Measurements from ENCODE around the gene CCDC28A. TPM values are rescaled to one million over a fixed set of nuclear protein-coding genes. Genes with fewer than 3 reads are reported as not detected.

CCDC28A gene
- 8.6 and 9.1 TPM in 2 replicates for total RNA-seq

GRCh38 chr6:138773177-138774091 lies at the start of gene CCDC28A:
TSS of gene CCDC28A (plus strand) at chr6:138773769. CDS start at chr6:138776121, 2,352 bp downstream.

GRCh38 chr6:138795809-138796603 lies 22.4 kb downstream of the CCDC28A start, which contains the start of gene ECT2L:
TSS of gene ECT2L (plus strand) at chr6:138796087. CDS start at chr6:138813275, 17,188 bp downstream.

Other genes starting within 250 kb of the CCDC28A start
- 0.39 TPM in 1 of 2 replicates, not detected in the other for gene ECT2L, start 22.3 kb downstream of the CCDC28A start, total RNA-seq
- 51.0 and 55.0 TPM in 2 replicates for gene REPS1, start 214.5 kb downstream of the CCDC28A start, total RNA-seq